T-cell (primary cell): ENCODE results near the gene EBF4. TPM values are rescaled to one million over a fixed set of nuclear protein-coding genes. Genes with fewer than 3 reads are reported as not detected.
"Not testable (repeated sequence)": the region's sequence is repeated elsewhere in the genome, so short reads cannot be mapped to it uniquely, and the experiment has no call there.

Experiments used
- ATAC-seq, 4 experiments: fragments of 200-7000 bp in 3 of 4; fragments of 150-1000 bp in 1 of 4; cut with Tn5 transposase; replicated peaks in 1 of 4; 1 replicate in 3 of 4; 2 replicates in 1 of 4; pipeline ENCODE4 v1.10.0; 2021; ENCODE audit warnings: moderate library complexity in 3 of 4, mild to moderate bottlenecking in 2 of 4, moderate number of reproducible peaks in 1 of 4
- CTCF ChIA-PET, 2 donors: fragments of 300-600 bp; sonication (Branson Sonifier 250); formaldehyde crosslinking; loops; one replicate each; lab custom pipeline; 2022; ENCODE audit warnings: antibody characterized with exemption in 2 of 2; lab: Charles Lee
- POLR2A ChIA-PET, 2 donors: fragments of 300-600 bp; sonication (Branson Sonifier 250); formaldehyde crosslinking; loops; one replicate each; lab custom pipeline; 2022; ENCODE audit warnings: antibody characterized with exemption in 2 of 2; lab: Charles Lee
- DNase-seq, 35 experiments: peaks; one replicate each; pipeline versions ENCODE4 v3.0.0 to v3.0.0-alpha.2; 2013 to 2023
- H3K27ac ChIP-seq: one replicate; pipeline ENCODE4 v1.5.1; 2013; ENCODE audit warnings: low read length
- H3K27me3 ChIP-seq, 2 experiments: replicated peaks in 1 of 2; 1 replicate in 1 of 2; 2 replicates in 1 of 2; pipeline versions ENCODE4 v1.6.1 to v1.7.0; 2013; ENCODE audit warnings: low read length in 1 of 2, mixed read lengths in 1 of 2; ENCODE audit not compliant: control insufficient read depth in 2 of 2, insufficient read depth in 2 of 2; ENCODE audit errors: extremely low read depth in 1 of 2
- H3K36me3 ChIP-seq, 2 donors: 1 replicate in 1 of 2; 2 replicates in 1 of 2; pipeline versions ENCODE4 v1.6.1 to v1.7.0; 2013; ENCODE audit warnings: low read length in 1 of 2; ENCODE audit not compliant: control insufficient read depth in 2 of 2, insufficient read depth in 1 of 2; ENCODE audit errors: extremely low read depth in 1 of 2
- H3K4me1 ChIP-seq, 2 experiments: 1 replicate in 1 of 2; 2 replicates in 1 of 2; pipeline versions ENCODE4 v1.6.1 to v1.7.0; 2013; ENCODE audit warnings: low read length in 2 of 2, mixed read lengths in 1 of 2; ENCODE audit not compliant: insufficient read depth in 2 of 2, control insufficient read depth in 1 of 2; ENCODE audit errors: extremely low read depth in 1 of 2
- H3K4me3 ChIP-seq, 2 donors: 1 replicate in 1 of 2; 2 replicates in 1 of 2; pipeline versions ENCODE4 v1.5.1 to v1.7.0; 2013; ENCODE audit warnings: mild to moderate bottlenecking in 2 of 2, low read length in 1 of 2, moderate library complexity in 1 of 2; ENCODE audit not compliant: control insufficient read depth in 1 of 2; ENCODE audit errors: extremely low read depth in 1 of 2
- H3K9me3 ChIP-seq: 2 replicates; pipeline ENCODE4 v1.7.0; 2013
- H3K27ac Mint-ChIP-seq, 2 donors: one replicate each; pipeline ENCODE4 v1.8.0; 2020 to 2021; ENCODE audit warnings: mild to moderate bottlenecking in 2 of 2, mixed read lengths in 2 of 2
- H3K27me3 Mint-ChIP-seq, 2 donors: one replicate each; pipeline ENCODE4 v1.8.0; 2021 to 2022; ENCODE audit warnings: mixed read lengths in 2 of 2
- H3K36me3 Mint-ChIP-seq: one replicate; pipeline ENCODE4 v1.8.0; 2021; ENCODE audit warnings: mixed read lengths
- H3K4me1 Mint-ChIP-seq, 3 donors: one replicate each; pipeline ENCODE4 v1.8.0; 2020 to 2022; ENCODE audit warnings: mixed read lengths in 3 of 3, mild to moderate bottlenecking in 1 of 3
- H3K4me3 Mint-ChIP-seq, 3 donors: one replicate each; pipeline ENCODE4 v1.8.0; 2020 to 2022; ENCODE audit warnings: mild to moderate bottlenecking in 3 of 3, mixed read lengths in 3 of 3, moderate library complexity in 3 of 3
- H3K9me3 Mint-ChIP-seq, 3 donors: one replicate each; pipeline ENCODE4 v1.8.0; 2020 to 2022; ENCODE audit warnings: mixed read lengths in 3 of 3
- WGBS: methylation state at CpG from one replicate; pipeline ENCODE4 v1.1.5; 2013; ENCODE audit warnings: missing lambda C conversion rate; ENCODE audit not compliant: insufficient coverage; 5-methylcytosine and 5-hydroxymethylcytosine counted together
- total RNA-seq, 35 experiments: library from RNA in 6 of 35; stranded (reverse) in 6 of 35; fragments of 120-200 nt in 1 of 35; gene quantifications; one replicate each; pipeline versions ENCODE4 v1.2.1 to v1.2.4 and lab custom pipeline; 2013 to 2026

The EBF4 gene
- total RNA-seq, 5 donors from 2014 or later (not counting 1 experiment from before 2014, with no cell fraction given) = 4.2 to 10.5 (median 6.8) TPM

- ATAC-seq = no peak
- no peaks in the 10 kb centered on the region for H3K36me3 Mint-ChIP-seq
- H3K27me3 Mint-ChIP-seq = peaks cover 22 to 42% of the 10 kb centered on the region in 2 donors
- no peak overlapping the region for H3K4me3 ChIP-seq
- no peaks in the 10 kb centered on the region for H3K9me3 ChIP-seq
- H3K27ac ChIP-seq = no peak overlapping the region
- peak overlapping the region; percentile 19 to 59 (median 54) for H3K4me3 Mint-ChIP-seq
- ChIA-PET CTCF (no interaction called here), POLR2A (interaction anchor here in 1 of 2 donors (1.0 kb wide), 1 partner anchor 46 kb away, joined by 4 read pairs; no protein-coding TSS in a partner anchor)
- H3K27ac Mint-ChIP-seq = no peak overlapping the region
- H3K4me1 ChIP-seq = peaks cover 0 to 16% of the 10 kb centered on the region in 2 experiments
- peaks cover 12 to 24% (median 17%) of the 10 kb centered on the region in 3 donors for H3K4me1 Mint-ChIP-seq
- WGBS = 86% methylated on average over 10 of the region's 13 CpGs
- no peaks in the 10 kb centered on the region for H3K9me3 Mint-ChIP-seq
- no peak for DNase-seq
- peaks cover 8 to 70% of the 10 kb centered on the region in 2 experiments for H3K27me3 ChIP-seq
- no peaks in the 10 kb centered on the region for H3K36me3 ChIP-seq
These were observed 2.8 kb downstream of the EBF4 start for GRCh38 chr20:2695206-2695983.

- H3K4me1 ChIP-seq = peaks cover 0 to 16% of the 10 kb centered on the region in 2 experiments
- H3K4me3 ChIP-seq, CTCF ChIA-PET, H3K4me3 Mint-ChIP-seq, H3K27ac ChIP-seq, H3K9me3 ChIP-seq, H3K36me3 ChIP-seq, ATAC-seq, H3K36me3 Mint-ChIP-seq, H3K27ac Mint-ChIP-seq, H3K9me3 Mint-ChIP-seq: not testable (repeated sequence)
- DNase-seq = peak in 1 of 35 experiments; percentile 8
- H3K27me3 ChIP-seq = peaks cover 6 to 73% of the 10 kb centered on the region in 2 experiments
- peaks cover 12 to 18% (median 14%) of the 10 kb centered on the region in 3 donors for H3K4me1 Mint-ChIP-seq
- H3K27me3 Mint-ChIP-seq = peaks cover 22 to 42% of the 10 kb centered on the region in 2 donors
- POLR2A ChIA-PET = interaction anchor here in 1 of 2 donors (1.0 kb wide), 1 partner anchor 46 kb away, joined by 4 read pairs; no protein-coding TSS in a partner anchor
- 100% methylated on average over 1 of the region's 12 CpGs for WGBS
These were observed 3.5 kb downstream of the EBF4 start for GRCh38 chr20:2695984-2696525.

GRCh38 chr20:2696646-2697045 is 4.1 kb downstream of the EBF4 start:
- Mint-ChIP-seq H3K4me3 (no peak overlapping the region), H3K27ac (no peak overlapping the region), H3K27me3 (peaks cover 22 to 40% of the 10 kb centered on the region in 2 donors), H3K36me3 (no peaks in the 10 kb centered on the region), H3K9me3 (no peaks in the 10 kb centered on the region), H3K4me1 (peaks cover 7 to 12% (median 8%) of the 10 kb centered on the region in 3 donors)
- no peak overlapping the region for H3K27ac ChIP-seq
- ATAC-seq (no peak), DNase-seq (no peak)
- H3K36me3 ChIP-seq = no peaks in the 10 kb centered on the region
- peaks cover 4 to 73% of the 10 kb centered on the region in 2 experiments for H3K27me3 ChIP-seq
- WGBS = 79% methylated on average over 7 of the region's 9 CpGs
- H3K9me3 ChIP-seq = no peaks in the 10 kb centered on the region
- CTCF ChIA-PET = no interaction called here
- H3K4me1 ChIP-seq = peaks cover 0 to 13% of the 10 kb centered on the region in 2 experiments
- no peak overlapping the region for H3K4me3 ChIP-seq
- POLR2A ChIA-PET = no interaction called here

- no peak for DNase-seq
- H3K27ac Mint-ChIP-seq = no peak overlapping the region
These were observed 5.2 kb downstream of the EBF4 start for GRCh38 chr20:2697768-2698167.

GRCh38 chr20:2698186-2698817 is 5.7 kb downstream of the EBF4 start:
- 54% methylated on average over 2 of the region's 4 CpGs for WGBS
- no peaks in the 10 kb centered on the region for H3K9me3 Mint-ChIP-seq
- ChIA-PET CTCF (no interaction called here), POLR2A (no interaction called here)
- no peak for DNase-seq
- Histone ChIP-seq H3K36me3 (no peaks in the 10 kb centered on the region), H3K4me3 (no peak overlapping the region), H3K27ac (no peak overlapping the region), H3K27me3 (peaks cover 4 to 72% of the 10 kb centered on the region in 2 experiments), H3K9me3 (no peaks in the 10 kb centered on the region), H3K4me1 (peaks cover 0 to 7% of the 10 kb centered on the region in 2 experiments)
- no peaks in the 10 kb centered on the region for H3K36me3 Mint-ChIP-seq
- H3K4me1 Mint-ChIP-seq = peaks cover 1 to 6% (median 2%) of the 10 kb centered on the region in 3 donors
- peaks cover 16 to 34% of the 10 kb centered on the region in 2 donors for H3K27me3 Mint-ChIP-seq
- H3K4me3 Mint-ChIP-seq = no peak overlapping the region
- no peak overlapping the region for H3K27ac Mint-ChIP-seq
- no peak for ATAC-seq

More at GRCh38 chr20:2697768-2698167, 5.2 kb downstream of the EBF4 start:
- Mint-ChIP-seq H3K36me3 (no peaks in the 10 kb centered on the region), H3K4me3 (no peak overlapping the region), H3K9me3 (no peaks in the 10 kb centered on the region), H3K27me3 (peaks cover 16 to 34% of the 10 kb centered on the region in 2 donors), H3K4me1 (peaks cover 1 to 6% (median 2%) of the 10 kb centered on the region in 3 donors)
- Histone ChIP-seq H3K27ac (no peak overlapping the region), H3K4me3 (no peak overlapping the region), H3K9me3 (no peaks in the 10 kb centered on the region), H3K27me3 (peaks cover 4 to 71% of the 10 kb centered on the region in 2 experiments), H3K36me3 (no peaks in the 10 kb centered on the region), H3K4me1 (peaks cover 0 to 7% of the 10 kb centered on the region in 2 experiments)
- ATAC-seq = no peak
- WGBS = 20% methylated on average over 1 of the region's 3 CpGs
- ChIA-PET POLR2A (interaction anchor here in 1 of 2 donors (0.6 kb wide), 1 partner anchor 230 kb away, joined by 3 read pairs; no protein-coding TSS in a partner anchor), CTCF (no interaction called here)

- Mint-ChIP-seq H3K27ac (no peak overlapping the region), H3K4me1 (peaks cover 1 to 6% (median 2%) of the 10 kb centered on the region in 3 donors), H3K36me3 (no peaks in the 10 kb centered on the region), H3K9me3 (no peaks in the 10 kb centered on the region), H3K27me3 (peaks cover 16 to 34% of the 10 kb centered on the region in 2 donors), H3K4me3 (no peak overlapping the region)
- ChIA-PET POLR2A (no interaction called here), CTCF (no interaction called here)
- Histone ChIP-seq H3K9me3 (no peaks in the 10 kb centered on the region), H3K27me3 (peaks cover 4 to 67% of the 10 kb centered on the region in 2 experiments), H3K4me3 (no peak overlapping the region), H3K4me1 (peaks cover 0 to 1% of the 10 kb centered on the region in 2 experiments), H3K27ac (no peak overlapping the region), H3K36me3 (no peaks in the 10 kb centered on the region)
- WGBS = 91% methylated on average over 4 of the region's 4 CpGs
- no peak for DNase-seq
- ATAC-seq = no peak
These were observed 6.3 kb downstream of the EBF4 start for GRCh38 chr20:2698912-2699311.
